ENCODE measurements around the gene USP24.
"Not testable (repeated sequence)": the region's sequence is repeated elsewhere in the genome, so short reads cannot be mapped to it uniquely, and the experiment has no call there.

USP24 gene

GRCh38 chr1:55109005-55109404 is 106.2 kb downstream of the USP24 start:
- not testable (repeated sequence) for DNase-seq

DNA sequence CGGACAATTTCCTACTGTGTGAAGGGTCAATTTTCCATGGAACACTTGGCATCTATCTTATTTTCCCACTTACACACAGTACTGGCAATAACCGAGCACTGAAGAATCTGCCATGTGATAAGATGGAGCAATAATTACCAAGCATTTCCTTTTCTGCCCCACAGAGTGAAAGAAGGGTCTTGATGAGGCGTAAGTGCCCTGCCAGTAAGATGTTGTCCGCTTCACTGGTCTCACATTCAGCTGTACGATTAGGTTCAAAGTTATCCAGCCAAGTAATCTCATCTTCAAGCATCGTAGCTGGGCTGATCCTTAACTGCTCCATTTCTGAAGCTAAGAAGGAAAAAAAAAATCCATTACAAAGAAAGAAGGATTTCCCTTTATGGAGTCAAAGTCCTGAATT is 108.1 kb downstream of the USP24 start:
- DNase-seq, result no peak

DNA sequence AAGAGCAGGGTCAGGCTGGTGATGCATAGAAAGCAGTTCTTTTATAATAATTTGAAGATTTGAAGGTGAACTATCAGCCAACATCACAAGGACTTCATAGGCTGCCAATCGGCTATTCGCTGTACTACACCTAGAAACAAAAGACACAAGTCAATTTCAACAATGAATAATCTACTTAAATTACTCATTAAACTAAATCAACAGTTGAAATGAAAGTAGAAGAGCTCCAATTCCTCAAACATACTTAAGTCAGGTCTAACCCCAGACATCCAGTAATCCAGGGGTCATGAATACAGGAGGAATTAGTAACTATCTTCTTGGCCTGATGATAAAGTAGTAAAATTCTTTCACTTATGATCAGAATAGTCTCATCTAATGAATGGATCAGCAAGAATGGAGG is 111.3 kb downstream of the USP24 start:
- DNase-seq, result no peak

- no peak for DNase-seq
Measured at GRCh38 chr1:55095095-55095494, 120.1 kb downstream of the USP24 start.

- no peak for DNase-seq
Measured at GRCh38 chr1:55092475-55092874, 122.7 kb downstream of the USP24 start.

- no peak for DNase-seq
Measured at GRCh38 chr1:55089683-55090082, 125.5 kb downstream of the USP24 start.

DNA sequence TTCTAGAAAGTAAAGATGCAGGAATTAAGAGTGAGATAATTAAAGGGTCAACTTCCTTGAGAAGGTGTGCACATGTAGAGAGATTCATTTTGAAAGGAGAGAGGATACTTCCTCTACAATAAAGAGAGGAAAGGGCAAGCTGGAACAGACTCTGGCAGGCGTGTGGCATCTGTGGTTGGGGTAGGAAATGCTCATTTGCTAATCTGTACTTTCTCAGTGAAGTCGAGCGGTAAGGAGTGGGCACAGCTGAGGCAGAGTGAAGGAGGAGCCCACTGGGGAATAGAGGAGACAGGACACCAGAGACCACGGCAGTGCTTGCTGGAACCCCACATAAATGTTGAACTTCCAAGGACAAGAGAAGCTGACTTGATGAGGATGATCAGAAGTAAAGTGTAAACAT is 126.8 kb downstream of the USP24 start:
- DNase-seq, result no peak

- no peak for DNase-seq
Measured at GRCh38 chr1:55087439-55087838, 127.7 kb downstream of the USP24 start.

- DNase-seq, result no peak
Measured at GRCh38 chr1:55084257-55084656, 130.9 kb downstream of the USP24 start.

- DNase-seq, result no peak
Measured at GRCh38 chr1:55081905-55082296, 133.3 kb downstream of the USP24 start.

DNA sequence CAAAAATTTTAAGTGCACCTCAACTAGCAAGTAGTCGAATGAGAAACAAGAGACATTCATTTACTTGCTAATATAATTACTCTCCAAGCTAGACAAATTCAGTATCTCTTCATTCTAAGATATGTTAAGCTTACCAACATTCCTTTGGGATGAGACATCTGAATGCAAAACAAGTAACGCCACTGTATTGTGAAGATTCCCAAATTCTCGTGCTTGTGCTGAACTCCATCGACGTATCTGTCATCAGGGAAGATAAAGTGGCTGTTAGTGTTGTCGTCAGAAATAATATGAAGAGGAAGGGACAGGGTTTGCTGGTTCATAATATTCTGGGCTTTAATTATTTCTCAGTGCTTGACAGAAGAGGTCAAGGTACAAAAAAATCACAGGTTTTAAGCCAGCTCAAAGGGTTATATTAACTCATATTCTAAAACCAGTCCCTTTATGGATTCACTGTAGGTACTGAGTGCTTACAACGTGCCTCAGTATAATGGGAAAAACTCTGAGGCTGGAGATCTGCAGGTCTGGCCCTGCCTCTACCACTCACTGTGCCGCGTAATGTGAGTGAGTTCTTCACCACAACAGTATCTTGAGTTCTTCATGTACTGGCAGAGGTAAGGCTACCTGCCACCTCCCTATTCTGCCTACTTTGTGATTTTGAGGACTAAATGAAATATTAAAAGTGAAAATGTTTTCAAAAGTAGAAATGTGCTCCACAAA is 133.8 kb downstream of the USP24 start:
- DNase-seq, result peak; percentile 56

- DNase-seq, result no peak
Measured at GRCh38 chr1:55079651-55080050, 135.5 kb downstream of the USP24 start.

- no peak for DNase-seq
Measured at GRCh38 chr1:55078470-55078869, 136.7 kb downstream of the USP24 start.

GRCh38 chr1:55076356-55076755 is 138.8 kb downstream of the USP24 start:
- no peak for DNase-seq

GRCh38 chr1:55074455-55074854 is 140.7 kb downstream of the USP24 start:
- no peak for DNase-seq

DNA sequence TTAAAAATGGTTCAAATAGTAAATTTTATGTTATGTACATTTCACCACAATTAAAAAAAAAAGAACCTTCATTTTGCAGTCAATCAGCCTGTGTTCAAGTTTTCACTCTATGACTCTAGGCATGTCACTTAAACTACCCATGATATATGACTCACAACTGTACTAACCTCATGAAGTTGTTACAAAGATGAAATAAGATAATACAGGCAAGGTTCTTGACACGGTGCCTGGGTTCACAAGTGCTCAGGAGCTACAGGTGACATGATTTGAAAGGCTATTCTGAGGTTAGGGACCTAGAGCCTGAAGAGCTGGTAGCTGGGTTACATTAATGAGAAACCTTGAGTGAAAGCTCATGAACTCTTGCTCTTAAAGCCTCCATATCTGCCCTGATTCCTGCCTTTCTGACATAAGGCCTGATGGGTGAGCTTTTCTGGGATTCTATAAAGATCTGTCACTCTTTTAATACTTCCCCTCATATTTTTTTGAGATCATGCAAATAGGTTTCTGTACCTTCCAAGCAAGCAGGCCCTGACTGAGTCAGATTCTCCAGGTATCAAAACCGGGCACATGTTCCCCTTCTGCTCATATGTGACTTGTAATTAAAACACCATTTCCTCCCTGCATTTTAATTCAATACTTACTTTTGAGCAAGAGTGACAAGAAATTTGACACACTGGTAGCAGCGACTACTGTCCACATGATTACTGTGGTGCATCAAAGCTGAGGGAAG is 141.8 kb downstream of the USP24 start:
- no peak for DNase-seq

DNA sequence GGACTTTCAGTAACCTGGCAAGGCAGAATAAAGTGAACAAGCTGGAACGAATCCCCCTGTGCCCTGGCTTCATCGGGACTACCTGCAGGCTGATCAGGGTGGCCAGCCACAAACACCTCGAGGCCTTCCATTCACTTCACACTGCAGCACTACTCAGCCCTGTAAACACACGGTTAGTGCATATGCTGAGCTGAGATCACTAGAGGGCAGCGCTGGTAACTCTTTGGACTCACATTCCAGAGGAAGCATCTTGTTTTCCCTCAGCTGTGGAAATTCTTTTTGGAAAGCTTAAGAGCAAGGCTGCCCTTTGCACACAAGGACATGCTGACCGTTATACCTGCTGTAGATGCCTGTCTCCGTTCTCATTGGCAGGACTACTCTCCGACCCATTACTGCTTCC is 143.7 kb downstream of the USP24 start:
- peak; percentile 27 for DNase-seq

DNA sequence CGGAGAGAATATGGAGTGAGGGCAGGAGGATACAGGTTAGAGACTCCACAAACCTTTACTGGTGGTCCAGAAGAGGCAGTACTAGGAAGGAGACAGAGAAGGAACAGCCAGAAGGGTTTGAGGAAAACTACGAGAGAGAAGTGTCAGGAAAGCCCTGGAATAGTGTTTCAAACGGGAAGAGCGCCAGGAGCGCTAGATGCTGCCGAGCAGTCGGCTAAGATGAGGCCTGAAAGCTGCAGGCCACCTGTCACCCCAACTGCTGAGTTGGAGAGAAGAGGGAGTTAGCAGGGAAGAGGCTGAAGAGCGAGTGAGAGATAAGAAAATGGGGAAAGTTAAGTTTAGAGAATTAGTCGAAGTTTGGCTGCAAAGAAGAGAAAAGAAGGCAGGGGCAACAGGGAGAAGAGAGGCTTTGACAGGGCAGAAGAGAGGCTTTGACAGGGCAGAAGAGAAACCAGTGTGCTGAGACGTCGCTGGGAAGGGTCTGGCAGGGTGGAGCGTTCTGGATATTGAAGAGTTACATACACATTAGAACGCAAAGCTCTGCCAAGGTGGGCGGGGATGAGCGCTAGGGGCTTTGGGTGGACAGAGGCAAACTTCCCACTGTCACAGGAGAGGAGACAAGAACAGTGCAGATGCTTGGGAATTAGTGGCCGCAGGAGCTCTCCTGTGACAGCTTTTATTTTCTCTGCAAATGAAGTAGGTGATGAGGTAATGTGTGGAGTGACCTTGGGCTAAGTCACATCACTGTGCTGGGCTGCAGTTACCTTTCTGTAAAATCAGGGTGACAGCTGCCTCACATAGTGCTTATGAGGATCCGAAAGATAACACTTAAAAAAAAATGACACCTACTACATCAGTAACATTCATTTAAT is 144.6 kb downstream of the USP24 start:
- no peak for DNase-seq

GRCh38 chr1:55069280-55069679 is 145.9 kb downstream of the USP24 start:
- no peak for DNase-seq

- DNase-seq, result no peak
Measured at GRCh38 chr1:55068638-55069037, 146.5 kb downstream of the USP24 start.

- DNase-seq, result no peak
Measured at GRCh38 chr1:55067914-55068313, 147.2 kb downstream of the USP24 start.

GRCh38 chr1:55067022-55067778 is 148.0 kb downstream of the USP24 start:
- no peak for DNase-seq

DNA sequence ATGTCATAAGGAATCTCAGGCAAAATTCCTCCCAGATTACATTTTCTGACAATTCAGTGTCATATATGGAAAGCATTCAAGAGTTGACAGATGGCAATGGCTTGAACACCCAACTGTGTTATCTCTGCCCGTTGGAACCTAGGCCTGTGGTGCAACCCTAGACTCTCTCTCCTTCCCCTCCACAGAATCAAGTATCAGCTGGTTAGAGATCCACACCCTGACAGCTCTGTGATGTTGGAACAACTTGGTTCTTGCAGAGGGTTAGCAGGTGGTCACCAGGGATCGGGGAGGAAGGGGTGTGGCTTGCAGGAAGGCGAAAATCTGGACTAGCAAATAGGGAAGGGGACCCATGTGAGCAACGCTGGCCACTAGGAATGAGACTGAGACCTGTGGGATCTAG is 149.5 kb downstream of the USP24 start:
- DNase-seq, result no peak
